Lower lobe of right lung (tissue), 2 donors: Measurements from ENCODE around the gene WNT2B. TPM values are rescaled to one million over a fixed set of nuclear protein-coding genes. Genes with fewer than 3 reads are reported as not detected.
A peak's percentile ranks its signal among the peaks of the same experiment; 100 is the strongest.

Experiments used
- ATAC-seq, 2 donors: fragments of 200-7000 bp; cut with Tn5 transposase; one replicate each; pipeline ENCODE4 v1.9.1; 2020 to 2022; ENCODE audit warnings: mild to moderate bottlenecking in 2 of 2, moderate library complexity in 2 of 2
- DNase-seq: peaks from one replicate; pipeline ENCODE4 v3.0.0-alpha.2; 2020
- H3K27ac ChIP-seq: fragments of 200-600 bp; one replicate; pipeline ENCODE4 v1.8.0; 2022
- H3K27me3 ChIP-seq: fragments of 200-600 bp; one replicate; pipeline ENCODE4 v1.8.0; 2022; ENCODE audit warnings: low read depth
- H3K36me3 ChIP-seq: fragments of 200-600 bp; one replicate; pipeline ENCODE4 v1.8.0; 2022; ENCODE audit warnings: mild to moderate bottlenecking
- H3K4me1 ChIP-seq: fragments of 200-600 bp; one replicate; pipeline ENCODE4 v1.8.0; 2022
- H3K4me3 ChIP-seq: fragments of 200-600 bp; one replicate; pipeline ENCODE4 v1.8.0; 2022; ENCODE audit warnings: mild to moderate bottlenecking
- H3K9me3 ChIP-seq: fragments of 200-600 bp; one replicate; pipeline ENCODE4 v1.8.0; 2022
- CTCF ChIP-seq: fragments of 200-600 bp; IDR thresholded peaks from one replicate; pipeline ENCODE4 v1.8.0; 2022; ENCODE audit warnings: antibody characterized with exemption, mild to moderate bottlenecking
- intact Hi-C: fragments of 100-400 bp; cut with DNase I; formaldehyde crosslinking; loops from one replicate; pipeline ENCODE4 v1.11.0; 2022
- total RNA-seq: library from RNA; stranded (reverse); fragmentation: NEBNext Ultra II Directional; extraction: Animal tissue kit (Norgen Biotek cat#: 25700); gene quantifications from one replicate; pipeline ENCODE4 v1.2.1, GENCODE V29; 2021
- donor health status: DM: no; HTN: yes; CAD: no; lungs with severe emphysema.

WNT2B gene
- total RNA-seq, 1 donor from 2014 or later: 11.8 TPM

- DNase-seq (peak; percentile 77), ATAC-seq (peak; percentile 81 to 88)
- H3K27ac ChIP-seq: no peak overlapping the region
- peaks cover 22% of the 10 kb centered on the region for H3K27me3 ChIP-seq
- H3K9me3 ChIP-seq: no peaks in the 10 kb centered on the region
- peaks cover 5% of the 10 kb centered on the region for H3K4me1 ChIP-seq
- H3K36me3 ChIP-seq: no peaks in the 10 kb centered on the region
- peak; percentile 75 for TF ChIP-seq CTCF
- peak overlapping the region; percentile 63 for H3K4me3 ChIP-seq
- intact Hi-C loops: no loop called here
Measured at GRCh38 chr1:112501810-112502641, 6.7 kb upstream of the WNT2B start.

GRCh38 chr1:112502826-112503225 is 5.9 kb upstream of the WNT2B start:
- no peaks in the 10 kb centered on the region for H3K9me3 ChIP-seq
- intact Hi-C loops: no loop called here
- peaks cover 23% of the 10 kb centered on the region for H3K27me3 ChIP-seq
- no peak overlapping the region for H3K27ac ChIP-seq
- TF ChIP-seq CTCF: no peak
- no peaks in the 10 kb centered on the region for H3K36me3 ChIP-seq
- no peak overlapping the region for H3K4me3 ChIP-seq
- peaks cover 10% of the 10 kb centered on the region for H3K4me1 ChIP-seq
- no peak for ATAC-seq
- no peak for DNase-seq

GRCh38 chr1:112504001-112504660 is 4.6 kb upstream of the WNT2B start:
- H3K4me1 ChIP-seq: peaks cover 17% of the 10 kb centered on the region
- ATAC-seq (no peak), DNase-seq (no peak)
- no peak overlapping the region for H3K4me3 ChIP-seq
- TF ChIP-seq CTCF: no peak
- peaks cover 36% of the 10 kb centered on the region for H3K27me3 ChIP-seq
- no peaks in the 10 kb centered on the region for H3K9me3 ChIP-seq
- H3K36me3 ChIP-seq: no peaks in the 10 kb centered on the region
- intact Hi-C loops: no loop called here
- no peak overlapping the region for H3K27ac ChIP-seq

GRCh38 chr1:112504661-112505399 is 3.9 kb upstream of the WNT2B start:
- H3K27me3 ChIP-seq: peaks cover 42% of the 10 kb centered on the region
- no peaks in the 10 kb centered on the region for H3K9me3 ChIP-seq
- no peaks in the 10 kb centered on the region for H3K36me3 ChIP-seq
- peaks cover 17% of the 10 kb centered on the region for H3K4me1 ChIP-seq
- DNase-seq: no peak
- no peak overlapping the region for H3K27ac ChIP-seq
- H3K4me3 ChIP-seq: no peak overlapping the region
- intact Hi-C loops: no loop called here
- TF ChIP-seq CTCF: no peak
- no peak for ATAC-seq

GRCh38 chr1:112505400-112505785 is 3.4 kb upstream of the WNT2B start:
- H3K4me1 ChIP-seq: peaks cover 17% of the 10 kb centered on the region
- no peak for TF ChIP-seq CTCF
- intact Hi-C loops: no loop called here

More at GRCh38 chr1:112505400-112505785, 3.4 kb upstream of the WNT2B start:
- Histone ChIP-seq H3K9me3 (no peaks in the 10 kb centered on the region), H3K36me3 (no peaks in the 10 kb centered on the region), H3K27ac (no peak overlapping the region), H3K4me3 (no peak overlapping the region), H3K27me3 (peaks cover 42% of the 10 kb centered on the region)
- DNase-seq (no peak), ATAC-seq (no peak)
